GM12874 (cell line): ENCODE measurements around the gene IGF2BP3.

Source experiments
- CTCF ChIP-seq: IDR thresholded peaks from 2 replicates; pipeline ENCODE4 v1.5.1; 2011; ENCODE audit warnings: low read depth, mild to moderate bottlenecking, control low read depth, low read length, moderate library complexity; ENCODE audit not compliant: insufficient read depth

IGF2BP3 gene

DNA sequence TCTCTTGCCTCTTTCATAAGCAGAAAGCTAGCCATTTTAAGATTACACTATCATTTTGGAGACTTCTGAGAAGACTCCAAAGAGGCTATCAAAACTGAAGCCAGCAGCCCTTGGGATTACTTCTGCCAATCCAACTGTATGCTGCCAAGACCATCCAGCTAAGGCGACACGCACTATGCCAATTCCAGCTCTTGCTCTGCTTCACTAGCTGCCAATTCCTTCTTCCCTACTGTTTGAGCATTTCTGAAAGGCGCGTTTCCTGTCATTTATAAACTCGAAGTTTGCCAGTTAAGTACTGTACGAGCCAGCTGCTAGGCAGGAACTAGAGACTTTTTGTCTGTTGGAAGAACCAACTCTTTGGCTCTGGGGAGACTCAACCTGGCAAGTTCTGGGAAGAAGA is 134.7 kb downstream of the IGF2BP3 start:
- no peak for TF ChIP-seq CTCF

- no peak for TF ChIP-seq CTCF
Measured at GRCh38 chr7:23335136-23335535, 135.2 kb downstream of the IGF2BP3 start.

DNA sequence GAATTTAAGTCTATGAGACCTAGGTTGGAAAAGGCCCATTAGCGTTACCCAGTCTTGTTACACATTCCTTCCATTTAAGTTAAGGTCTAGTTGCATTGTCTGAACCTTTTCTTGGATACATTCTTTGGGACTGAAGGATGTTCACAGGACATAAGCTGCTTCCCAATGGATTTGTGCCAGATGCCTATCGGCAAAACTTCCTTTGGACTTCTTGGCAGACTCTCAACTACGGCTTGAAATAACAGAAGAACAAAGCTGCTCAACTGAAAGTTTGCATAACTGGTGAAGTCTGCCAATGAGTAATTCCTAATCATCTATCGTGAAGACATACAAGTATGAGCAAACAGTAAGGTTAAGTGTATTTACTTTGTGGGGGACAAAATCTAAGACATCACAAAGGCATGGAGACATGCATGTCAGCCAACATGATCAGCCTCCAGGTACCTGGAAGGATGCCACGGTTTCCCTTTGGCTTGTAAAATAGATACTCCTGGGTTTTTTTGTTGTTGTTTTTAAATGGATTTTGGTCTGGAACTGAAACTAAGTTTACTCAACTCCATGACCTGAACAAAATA is 135.7 kb downstream of the IGF2BP3 start:
- no peak for TF ChIP-seq CTCF

DNA sequence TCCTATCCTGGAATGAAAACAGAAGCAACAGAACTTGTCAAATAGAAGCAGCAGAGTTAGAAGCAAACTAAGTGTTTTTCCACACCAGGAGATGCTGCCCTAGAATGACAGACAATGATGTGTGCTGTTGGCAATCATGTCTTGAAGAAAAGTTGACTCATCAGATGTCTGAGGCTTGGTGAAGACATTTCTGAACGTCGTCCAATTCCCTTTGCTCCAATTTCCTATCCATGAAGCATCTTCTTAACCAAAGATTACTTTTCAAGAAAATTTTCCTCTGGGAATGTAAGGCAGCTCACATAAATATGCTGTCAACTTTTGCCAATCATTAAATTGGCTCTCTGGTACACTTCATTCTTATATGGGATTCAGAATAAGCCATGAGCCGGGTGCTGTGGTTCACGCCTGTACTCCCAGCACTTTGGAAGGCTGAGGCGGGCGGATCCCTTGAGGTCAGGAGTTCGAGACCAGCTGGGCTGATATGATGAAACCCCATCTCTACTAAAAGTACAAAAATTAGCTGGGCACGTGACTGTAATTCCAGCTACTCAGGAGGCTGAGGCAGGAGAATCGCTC is 136.5 kb downstream of the IGF2BP3 start:
- TF ChIP-seq CTCF, result no peak

- TF ChIP-seq CTCF, result no peak
Measured at GRCh38 chr7:23332910-23333612, 137.2 kb downstream of the IGF2BP3 start.

DNA sequence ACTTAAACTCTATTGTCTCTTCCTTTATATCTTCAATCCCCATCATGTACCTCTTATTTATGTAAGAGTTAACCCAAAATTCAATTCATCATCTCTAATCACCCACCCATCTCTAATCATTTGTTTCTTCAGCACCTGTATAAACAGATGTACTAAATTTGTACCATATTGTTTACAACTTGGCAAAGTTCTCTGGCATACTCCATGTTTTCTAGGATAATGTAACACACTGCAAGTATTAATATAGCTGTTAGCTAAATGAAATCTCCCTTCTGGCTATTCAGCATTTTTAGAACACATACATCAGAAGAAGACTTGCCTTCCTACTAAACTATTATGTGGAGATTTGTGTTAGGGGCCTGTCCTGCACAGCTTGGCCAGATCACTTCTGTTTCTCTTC is 138.1 kb downstream of the IGF2BP3 start:
- TF ChIP-seq CTCF, result no peak

DNA sequence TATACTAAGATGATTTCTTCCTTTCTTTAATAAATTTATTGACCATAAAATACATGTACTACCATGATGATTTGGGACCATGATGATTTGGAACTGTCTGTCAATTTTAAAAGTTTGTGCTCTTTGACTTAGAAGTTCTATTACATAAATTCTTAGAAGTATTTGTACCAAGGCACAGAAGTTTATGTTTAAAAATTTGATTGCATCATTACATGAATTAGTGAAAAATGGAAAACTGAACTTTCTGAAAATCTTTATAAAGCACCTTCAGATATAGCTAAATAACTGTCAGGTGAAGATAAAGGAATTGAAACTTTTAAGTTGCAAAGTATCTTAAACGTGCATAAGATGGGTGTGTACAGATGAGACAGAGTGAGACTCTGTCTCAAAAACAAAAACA is 139.2 kb downstream of the IGF2BP3 start:
- TF ChIP-seq CTCF, result no peak
